GM19324 (cell line): ENCODE measurements around the gene GPATCH8.
"Not testable (repeated sequence)": the region's sequence is repeated elsewhere in the genome, so short reads cannot be mapped to it uniquely, and the experiment has no call there.

ENCODE experiments used
- ATAC-seq: cut with Tn5 transposase; IDR thresholded peaks from one replicate; pipeline ENCODE4 v1.9.1; 2021; ENCODE audit warnings: mild to moderate bottlenecking, moderate library complexity; ENCODE audit not compliant: unreplicated experiment, low FRiP score

The GPATCH8 gene

DNA sequence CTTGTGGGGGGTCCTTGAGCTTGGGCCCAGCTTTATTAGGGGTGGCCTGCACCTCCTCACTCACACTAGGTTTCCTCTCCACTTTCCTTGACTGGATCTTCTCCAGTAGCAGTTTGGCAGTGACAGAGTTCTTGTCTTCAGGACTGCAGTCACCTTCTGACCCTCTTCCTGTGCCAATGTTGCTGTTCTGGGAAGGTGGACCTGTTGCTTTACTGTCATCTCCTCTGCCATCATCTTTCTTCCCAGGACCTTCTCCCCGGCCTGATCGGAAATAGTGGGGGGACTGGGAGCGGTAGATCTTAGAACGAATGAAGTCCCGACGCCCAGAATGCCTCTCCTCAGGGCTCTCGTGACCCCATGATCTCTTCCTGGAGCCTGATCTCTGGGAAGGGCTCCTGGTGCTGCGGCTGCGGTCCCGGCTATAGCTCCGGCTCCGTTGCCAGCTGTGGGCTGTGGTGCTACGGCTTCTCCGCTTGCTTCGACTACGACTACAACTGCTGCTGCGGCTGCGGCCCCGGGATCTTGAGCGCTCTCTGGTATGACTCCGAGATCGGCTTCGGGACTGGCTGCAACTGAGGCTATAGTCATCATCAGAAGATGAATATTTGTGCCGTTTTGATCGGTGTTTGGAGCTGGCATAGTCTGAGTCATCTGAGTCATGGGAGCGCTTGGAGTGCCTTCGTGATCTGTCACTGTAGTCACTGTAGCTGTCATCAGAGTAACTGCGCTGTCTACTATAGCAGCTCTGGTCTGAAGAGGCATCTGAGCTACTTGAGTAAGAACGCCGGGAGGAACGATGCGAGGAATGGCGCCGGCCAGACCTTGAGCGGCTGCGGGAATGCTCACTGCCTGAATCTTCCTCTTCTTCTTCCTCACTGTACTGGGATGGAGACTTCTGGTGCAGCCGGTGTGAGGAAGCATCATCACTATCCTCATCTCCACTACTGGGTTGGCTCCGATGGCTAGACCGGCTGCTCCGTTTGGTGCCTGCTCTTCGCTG is 104.2 kb downstream of the GPATCH8 start:
- no peak for ATAC-seq

GRCh38 chr17:44397479-44398440 is 105.4 kb downstream of the GPATCH8 start:
- no peak for ATAC-seq

- ATAC-seq = no peak
Observed at GRCh38 chr17:44396946-44397345, 106.3 kb downstream of the GPATCH8 start.

DNA sequence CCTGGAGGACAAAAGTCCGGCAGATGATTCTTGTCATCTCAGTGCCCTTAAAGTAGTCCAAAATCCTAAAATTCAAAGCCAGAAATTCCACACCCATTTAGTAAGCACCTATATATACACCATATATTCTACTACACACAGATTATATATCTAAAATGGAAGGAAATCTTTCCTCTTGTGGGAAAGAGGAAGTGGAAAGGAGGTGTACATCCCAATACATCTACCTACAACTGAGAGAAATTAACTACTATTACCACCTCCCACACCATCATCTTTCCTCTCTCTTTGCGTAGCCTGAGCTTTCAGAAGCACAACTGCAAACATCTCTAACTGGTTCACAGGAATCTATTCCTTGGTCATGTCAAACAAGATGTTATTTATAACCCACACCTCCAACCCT is 108.4 kb downstream of the GPATCH8 start:
- no peak for ATAC-seq

DNA sequence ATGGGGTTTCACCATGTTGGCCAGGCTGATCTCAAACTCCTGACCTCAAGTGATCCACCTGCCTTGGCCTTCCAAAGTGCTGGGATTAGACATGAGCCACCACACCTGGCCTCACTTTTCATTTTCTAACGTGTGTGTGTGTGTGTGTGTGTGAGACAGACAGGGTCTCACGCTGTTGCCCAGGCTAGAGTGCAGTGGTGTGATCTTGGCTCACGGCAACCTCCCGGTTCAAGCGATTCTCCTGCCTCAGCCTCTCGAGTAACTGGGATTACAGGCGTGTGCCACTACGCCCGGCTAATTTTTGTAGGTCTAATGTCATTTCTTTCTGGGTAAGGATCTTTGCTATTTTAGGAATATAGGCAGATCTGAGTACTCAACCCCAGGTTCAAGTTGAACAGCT is 109.1 kb downstream of the GPATCH8 start:
- not testable (repeated sequence) for ATAC-seq

DNA sequence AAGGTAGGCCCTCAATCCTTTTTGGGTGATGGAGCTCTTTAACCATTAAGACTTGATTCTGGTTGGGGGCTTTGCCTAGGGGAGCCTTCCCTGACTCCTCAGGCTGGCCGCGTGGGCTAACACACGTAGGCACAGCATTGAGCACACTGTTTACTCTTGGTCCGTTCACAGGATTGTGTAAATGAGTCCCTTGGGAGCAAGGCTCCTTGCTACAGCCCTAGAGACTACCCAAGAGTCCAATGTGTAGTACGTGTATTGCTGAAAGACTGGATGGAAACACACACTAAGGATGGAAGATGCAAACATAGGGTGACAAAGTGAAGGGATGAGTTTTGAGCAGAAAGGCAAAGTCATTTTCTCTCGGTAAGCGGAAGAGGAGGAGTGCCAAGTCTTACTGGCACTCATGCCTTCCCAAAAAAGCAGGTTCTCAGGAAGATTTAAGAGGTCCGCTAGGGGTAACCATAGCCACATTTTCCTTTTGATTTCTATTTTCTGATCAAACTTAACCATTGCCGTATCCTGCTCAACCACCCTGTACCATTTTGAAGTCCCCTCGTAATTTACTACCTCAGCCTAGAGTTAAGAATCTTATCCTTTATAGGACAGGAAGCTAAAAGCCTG is 112.8 kb downstream of the GPATCH8 start:
- no peak for ATAC-seq

- ATAC-seq = no peak
Observed at GRCh38 chr17:44389723-44390202, 113.4 kb downstream of the GPATCH8 start.

DNA sequence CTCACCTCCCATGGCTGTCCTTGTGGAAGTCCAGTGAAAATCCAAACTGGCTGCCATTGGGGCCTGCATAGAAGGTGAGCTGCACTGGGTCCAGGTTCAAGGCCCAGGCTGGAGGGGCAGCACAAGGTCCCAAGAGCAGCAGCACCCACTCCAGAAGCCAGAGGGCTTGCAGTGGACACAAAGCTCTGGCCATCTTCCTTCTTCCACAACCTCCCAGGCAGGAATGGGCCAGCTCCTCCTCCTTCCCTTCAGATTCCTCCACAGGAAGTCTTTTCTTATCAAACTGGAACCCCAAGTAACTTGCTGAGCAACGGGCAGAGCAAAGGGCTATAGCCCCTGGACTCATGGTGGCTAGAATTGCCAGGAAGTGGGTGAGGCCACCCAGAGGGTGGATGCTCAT is 113.9 kb downstream of the GPATCH8 start, which contains the start of gene ITGA2B:
ITGA2B (minus strand) TSS at position 369 of the 400 bp plus-strand sequence; CDS start at position 193, 176 bp downstream.
- ATAC-seq = no peak

DNA sequence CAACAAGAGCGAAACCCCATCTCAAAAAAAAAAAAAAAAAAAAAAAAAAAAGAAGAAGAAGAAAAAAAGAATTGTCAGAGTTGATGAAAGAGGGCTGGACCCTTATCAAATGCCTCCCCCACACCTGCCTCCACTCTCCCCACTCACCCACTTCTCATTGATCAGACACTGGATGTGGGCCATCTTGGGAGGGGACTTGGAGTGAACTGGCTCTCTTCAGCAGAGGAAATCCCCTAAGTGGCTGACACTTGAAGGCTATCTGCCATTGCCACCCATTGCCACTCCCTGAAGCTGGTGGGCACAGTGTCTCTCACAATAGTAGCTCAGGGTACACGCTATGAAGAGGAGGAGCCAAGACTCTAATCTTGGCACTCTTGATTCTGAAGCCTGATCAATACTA is 115.4 kb downstream of the GPATCH8 start:
- ATAC-seq = no peak

GRCh38 chr17:44386182-44386525 is 117.1 kb downstream of the GPATCH8 start:
- ATAC-seq = no peak

DNA sequence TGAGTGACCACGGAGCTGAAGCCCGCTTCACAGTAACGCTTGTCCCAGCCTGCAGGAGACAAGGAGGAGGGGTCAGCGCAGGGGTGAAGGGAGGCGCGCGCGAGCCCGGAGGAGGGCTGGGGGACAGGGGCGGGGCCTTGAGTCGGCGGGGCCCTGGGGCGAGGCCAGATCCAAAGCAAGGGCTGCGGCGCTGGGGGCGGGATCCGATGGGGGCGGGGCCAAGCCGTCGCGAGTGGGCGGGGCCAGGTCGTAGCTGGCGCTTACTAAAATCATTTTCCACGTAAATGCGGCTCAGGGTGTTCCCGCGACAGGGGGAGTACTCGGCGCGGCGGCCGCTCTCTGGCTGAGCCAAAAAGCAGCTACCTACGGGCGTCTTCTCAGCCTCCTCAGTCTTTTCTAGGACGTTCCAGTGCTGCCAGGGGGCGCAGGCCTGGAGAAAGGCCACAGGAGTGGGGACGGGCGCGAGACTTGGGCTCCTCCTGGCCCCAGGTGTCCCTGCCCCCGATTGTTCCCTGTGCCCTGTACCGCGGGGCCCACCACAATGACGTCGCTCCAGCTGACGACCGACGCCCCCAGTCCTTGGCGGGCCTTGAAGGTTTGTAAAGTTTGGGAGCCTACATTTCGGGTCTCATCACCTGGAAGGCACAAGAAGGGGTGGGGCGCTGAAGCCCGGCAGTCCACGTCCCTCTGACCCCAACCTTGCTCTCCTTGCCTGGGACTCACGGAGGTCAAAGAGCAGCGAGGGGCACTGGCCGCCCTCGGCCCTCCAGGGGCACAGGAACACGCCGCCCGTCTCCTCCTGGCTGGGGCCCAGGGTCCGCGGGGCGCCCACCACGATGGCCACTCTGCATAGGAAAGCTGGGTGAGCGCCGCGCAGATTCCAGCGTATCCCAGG is 117.7 kb downstream of the GPATCH8 start:
- no peak for ATAC-seq

GRCh38 chr17:44384823-44385286 is 118.4 kb downstream of the GPATCH8 start:
- ATAC-seq = no peak

GRCh38 chr17:44384281-44384822 is 118.9 kb downstream of the GPATCH8 start:
- ATAC-seq = no peak

DNA sequence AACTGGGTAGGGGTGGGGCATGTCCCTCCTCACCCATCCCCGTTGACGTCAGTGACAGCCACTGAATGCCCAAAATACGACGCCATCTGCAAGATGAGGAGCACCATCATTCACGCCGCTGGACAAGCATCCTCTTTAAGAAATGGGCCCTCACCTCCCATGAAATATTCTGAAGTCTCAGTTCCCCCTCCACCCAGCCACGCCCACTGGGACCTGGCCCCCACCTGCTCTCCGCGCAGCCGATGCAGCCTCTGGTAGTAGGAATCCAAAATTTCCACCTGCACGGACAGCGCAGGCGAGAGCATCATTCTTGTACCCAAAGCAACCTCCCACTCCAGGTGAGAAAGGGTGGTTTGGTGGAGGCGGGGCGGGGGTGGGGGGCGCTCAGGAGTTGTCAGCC is 119.3 kb downstream of the GPATCH8 start:
- ATAC-seq = no peak

- ATAC-seq = no peak
Observed at GRCh38 chr17:44383363-44383762, 119.8 kb downstream of the GPATCH8 start.

DNA sequence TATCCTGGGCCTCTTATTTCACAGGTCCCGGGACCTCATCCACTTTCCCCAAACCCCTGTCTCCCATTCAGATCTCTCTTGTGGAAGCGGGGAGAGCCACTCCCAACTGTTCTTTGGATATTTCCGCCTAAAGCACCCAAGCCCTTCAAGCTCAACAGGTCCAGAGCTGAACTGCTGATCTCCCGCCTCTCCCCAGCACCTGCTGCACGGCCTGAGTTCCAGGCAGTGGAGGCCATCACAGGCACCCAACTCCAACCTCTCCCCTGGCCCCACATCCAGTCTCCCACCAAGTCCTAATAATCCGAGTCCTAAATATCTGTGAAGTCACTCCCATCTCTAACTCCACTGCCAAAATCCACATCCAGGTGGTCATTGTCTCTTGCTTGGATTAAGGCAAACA is 120.3 kb downstream of the GPATCH8 start:
- ATAC-seq = no peak

DNA sequence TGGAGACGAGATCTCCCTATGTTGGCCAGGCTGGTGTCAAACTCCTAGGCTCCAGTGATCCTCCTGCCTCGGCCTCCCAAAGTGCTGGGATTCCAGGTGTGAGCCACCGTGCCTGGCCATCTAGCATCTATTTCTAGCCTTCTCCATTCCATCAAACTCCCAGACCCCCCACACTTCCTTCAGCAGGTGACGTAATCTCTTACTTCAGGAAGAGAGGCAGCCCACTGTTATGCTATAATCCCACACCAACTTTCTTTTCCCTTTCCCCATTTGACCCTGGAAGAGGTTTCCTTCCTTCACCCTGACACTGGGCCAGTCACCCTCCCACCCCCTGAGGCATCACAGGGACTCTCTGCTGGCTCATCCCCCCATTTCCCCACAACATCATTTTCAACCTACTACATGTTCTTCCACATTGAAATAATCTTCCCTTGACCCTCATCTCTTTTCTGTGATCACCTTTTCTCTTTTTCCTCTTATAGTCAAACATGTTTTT is 121.3 kb downstream of the GPATCH8 start:
- no peak for ATAC-seq

DNA sequence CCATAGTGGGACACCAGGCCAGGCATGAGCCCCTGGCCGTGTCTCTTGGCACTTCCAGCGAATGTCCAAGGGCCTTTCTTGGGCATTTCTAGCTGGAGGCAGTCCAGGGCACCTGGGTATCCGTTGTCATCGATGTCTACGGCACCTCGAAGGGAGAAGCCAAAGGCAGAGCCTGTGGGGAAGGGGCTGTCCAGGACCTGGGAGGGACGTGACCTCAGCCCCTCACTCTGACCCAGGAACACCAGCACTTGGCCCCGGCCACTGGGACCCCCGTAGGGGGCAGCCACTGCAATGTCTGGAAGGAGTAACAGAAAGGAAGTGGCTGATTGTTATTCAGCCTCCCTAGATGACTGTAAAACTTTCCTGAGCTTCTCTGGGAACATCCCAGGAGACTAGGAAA is 122.4 kb downstream of the GPATCH8 start:
- no peak for ATAC-seq

- ATAC-seq = no peak
Observed at GRCh38 chr17:44379887-44380286, 123.3 kb downstream of the GPATCH8 start.
